WTC11 (cell line): ENCODE data around the gene DIP2A. TPM values are rescaled to one million over a fixed set of nuclear protein-coding genes. Genes with fewer than 3 reads are reported as not detected.

Experiments used
- ATAC-seq: fragments of 200-7000 bp; cut with Tn5 transposase; 2 replicates; pipeline ENCODE4 v1.10.0; 2021; ENCODE audit warnings: mild to moderate bottlenecking, moderate library complexity
- CTCF ChIA-PET: fragments of 300-600 bp; sonication (Branson Sonifier 250); formaldehyde crosslinking; loops from one replicate; lab custom pipeline; 2021; ENCODE audit warnings: antibody characterized with exemption; lab: Charles Lee
- POLR2A ChIA-PET: fragments of 350-600 bp; sonication (Branson Sonifier 250); formaldehyde crosslinking; loops from one replicate; lab custom pipeline; 2021; ENCODE audit warnings: antibody characterized with exemption; lab: Charles Lee
- DNase-seq: peaks from one replicate; pipeline ENCODE4 v3.0.0; 2021; ENCODE audit warnings: low spot score
- H3K27ac Mint-ChIP-seq: 2 replicates; pipeline ENCODE4 v1.8.0; 2021; ENCODE audit warnings: mixed read lengths
- H3K27me3 Mint-ChIP-seq: 2 replicates; pipeline ENCODE4 v1.8.0; 2021; ENCODE audit warnings: low read depth, mild to moderate bottlenecking, moderate library complexity, mixed read lengths
- H3K36me3 Mint-ChIP-seq: 2 replicates; pipeline ENCODE4 v1.8.0; 2021; ENCODE audit warnings: mixed read lengths
- H3K4me1 Mint-ChIP-seq: 2 replicates; pipeline ENCODE4 v1.8.0; 2022; ENCODE audit warnings: mixed read lengths
- H3K4me3 Mint-ChIP-seq: 2 replicates; pipeline ENCODE4 v1.8.0; 2021; ENCODE audit warnings: mild to moderate bottlenecking, moderate library complexity, mixed read lengths
- H3K9me3 Mint-ChIP-seq: 2 replicates; pipeline ENCODE4 v1.8.0; 2021; ENCODE audit warnings: mixed read lengths
- AFF4 ChIP-seq: sonication (generic); formaldehyde crosslinking; IDR thresholded peaks from 2 replicates; pipeline ENCODE4 v1.8.1; 2023; ENCODE audit warnings: mild to moderate bottlenecking, missing genetic modification reagents, borderline replicate concordance
- ETV6 ChIP-seq: sonication (generic); formaldehyde crosslinking; IDR thresholded peaks from 2 replicates; pipeline ENCODE4 v1.8.1; 2022; ENCODE audit warnings: mild to moderate bottlenecking, missing genetic modification reagents
- FOXK1 ChIP-seq: sonication (generic); formaldehyde crosslinking; IDR thresholded peaks from 2 replicates; pipeline ENCODE4 v1.8.0; 2022; ENCODE audit warnings: mild to moderate bottlenecking, moderate library complexity, missing genetic modification reagents
- GRHL2 ChIP-seq: fragments of 250-450 bp; sonication (Bioruptor Pico); IDR thresholded peaks from 2 replicates; pipeline ENCODE4 v1.8.0; 2022; ENCODE audit warnings: mild to moderate bottlenecking, moderate library complexity; ENCODE audit not compliant: insufficient replicate concordance, severe bottlenecking
- IRF1 ChIP-seq: sonication (generic); formaldehyde crosslinking; IDR thresholded peaks from 2 replicates; pipeline ENCODE4 v1.8.0; 2023; ENCODE audit warnings: missing genetic modification reagents
- JUN ChIP-seq: sonication (generic); formaldehyde crosslinking; IDR thresholded peaks from 2 replicates; pipeline ENCODE4 v1.8.0; 2023; ENCODE audit warnings: mild to moderate bottlenecking, missing genetic modification reagents
- NR2C2 ChIP-seq: sonication (generic); formaldehyde crosslinking; IDR thresholded peaks from 2 replicates; pipeline ENCODE4 v1.8.0; 2022; ENCODE audit warnings: mild to moderate bottlenecking, missing genetic modification reagents
- STAT6 ChIP-seq: sonication (generic); formaldehyde crosslinking; conservative IDR thresholded peaks from 2 replicates; pipeline ENCODE4 v1.8.1; 2023; ENCODE audit warnings: mild to moderate bottlenecking, low read depth, missing genetic modification reagents, moderate library complexity
- TCF7 ChIP-seq: sonication (generic); formaldehyde crosslinking; IDR thresholded peaks from 2 replicates; pipeline ENCODE4 v1.8.0; 2022; ENCODE audit warnings: mild to moderate bottlenecking, low read depth, missing genetic modification reagents, moderate library complexity
- USF1 ChIP-seq: sonication (generic); formaldehyde crosslinking; IDR thresholded peaks from 2 replicates; pipeline ENCODE4 v1.8.0; 2022; ENCODE audit warnings: mild to moderate bottlenecking, missing genetic modification reagents
- ZBTB21 ChIP-seq: sonication (generic); formaldehyde crosslinking; IDR thresholded peaks from 2 replicates; pipeline ENCODE4 v1.8.1; 2023; ENCODE audit warnings: mild to moderate bottlenecking, missing genetic modification reagents, borderline replicate concordance
- ZNF138 ChIP-seq: sonication (generic); formaldehyde crosslinking; conservative IDR thresholded peaks from 2 replicates; pipeline ENCODE4 v1.8.1; 2022; ENCODE audit warnings: mild to moderate bottlenecking, moderate library complexity, missing genetic modification reagents
- ZNF317 ChIP-seq: sonication (generic); formaldehyde crosslinking; IDR thresholded peaks from 2 replicates; pipeline ENCODE4 v1.8.1; 2023; ENCODE audit warnings: low read depth, mild to moderate bottlenecking, moderate library complexity, missing genetic modification reagents, borderline replicate concordance
- ZSCAN18 ChIP-seq: fragments of 250-450 bp; sonication (Bioruptor Pico); IDR thresholded peaks from 2 replicates; pipeline ENCODE4 v2.1.2; 2022; ENCODE audit warnings: mild to moderate bottlenecking, moderate library complexity
- total RNA-seq: library from RNA; stranded (reverse); gene quantifications from 3 replicates; pipeline ENCODE4 v1.2.3, GENCODE V29; 2021

DIP2A gene
- total RNA-seq, 1 experiment from 2014 or later: 39.4 TPM

- no peak for TF ChIP-seq AFF4 (CRISPR knock-in tag)
- no peak for TF ChIP-seq STAT6 (CRISPR knock-in tag)
These were observed 27.9 kb downstream of the DIP2A start (continued) for GRCh38 chr21:46486481-46487126.

GRCh38 chr21:46489162-46489663 lies 30.5 kb downstream of the DIP2A start:
- Mint-ChIP-seq H3K4me1 (peaks cover 3% of the 10 kb centered on the region; the same call in 1 of the 2 replicates), H3K4me3 (no peak overlapping the region), H3K9me3 (no peaks in the 10 kb centered on the region), H3K27me3 (no peaks in the 10 kb centered on the region), H3K36me3 (peaks cover 14% of the 10 kb centered on the region), H3K27ac (peak overlapping the region; percentile 59; the same call in 1 of the 2 replicates)
- TF ChIP-seq IRF1 (CRISPR knock-in tag): no peak
- TF ChIP-seq AFF4 (CRISPR knock-in tag): no peak
- TF ChIP-seq ZSCAN18 (CRISPR knock-in tag): no peak
- TF ChIP-seq USF1 (CRISPR knock-in tag): no peak
- TF ChIP-seq JUN (CRISPR knock-in tag): no peak
- TF ChIP-seq GRHL2 (CRISPR knock-in tag): no peak
- TF ChIP-seq FOXK1 (CRISPR knock-in tag): no peak
- TF ChIP-seq ETV6 (CRISPR knock-in tag): no peak
- TF ChIP-seq NR2C2 (CRISPR knock-in tag): no peak
- no peak for TF ChIP-seq ZBTB21
- TF ChIP-seq ZNF138 (CRISPR knock-in tag): no peak
- TF ChIP-seq ZNF317 (CRISPR knock-in tag): no peak
- no peak for TF ChIP-seq TCF7
- ATAC-seq (no peak), DNase-seq (no peak)
- ChIA-PET POLR2A (no interaction called here), CTCF (no interaction called here)
